Measurements from ENCODE around the gene MAP3K13. TPM values are rescaled to one million over a fixed set of nuclear protein-coding genes. Genes with fewer than 3 reads are reported as not detected.

The MAP3K13 gene
- total and polyA plus RNA-seq, 10 of the 15 experiments (the other 5 are each of a cell fraction or from before 2014, with no cell fraction given), result 10.5 to 70.8 (median 26.8) TPM

GRCh38 chr3:185318141-185318540 lies 44.8 kb upstream of the MAP3K13 start (continued):
- TF ChIP-seq SREBF1 (IDR thresholded peaks at IDR 0.05; ENCODE audit: low read length), result no peak
- TF ChIP-seq ZNF207 (IDR thresholded peaks at IDR 0.05; ENCODE audit: borderline replicate concordance), result no peak
- no peak for TF ChIP-seq TARDBP (IDR thresholded peaks at IDR 0.05; ENCODE audit: borderline replicate concordance)

- in situ Hi-C loops (cut with MboI), result no loop called here
- Histone ChIP-seq H3K4me3 (no peak overlapping the region), H3K4me1 (ENCODE audit: control insufficient read depth, insufficient read depth, low read length) (peaks cover 9% of the 10 kb centered on the region; the same call in 1 of the 2 replicates), H3K9me3 (replicated peaks; ENCODE audit: control insufficient read depth, insufficient read depth, low read length) (no peaks in the 10 kb centered on the region), H3K79me2 (ENCODE audit: control insufficient read depth, insufficient read depth, low read length) (no peaks in the 10 kb centered on the region), H3K27ac (ENCODE audit: control insufficient read depth, insufficient read depth) (no peak overlapping the region), H4K20me1 (ENCODE audit: control insufficient read depth, insufficient read depth) (no peaks in the 10 kb centered on the region), H3K36me3 (ENCODE audit: control insufficient read depth in 2 of 2, insufficient read depth in 2 of 2, low read length in 1 of 2) (no peaks in the 10 kb centered on the region), H3K27me3 (replicated peaks in 1 of 2; ENCODE audit: control insufficient read depth in 2 of 2, insufficient read depth in 2 of 2, low read length in 1 of 2) (no peaks in the 10 kb centered on the region), H3K9ac (ENCODE audit: control insufficient read depth, insufficient read depth, low read length) (no peak overlapping the region), H2AFZ (ENCODE audit: control insufficient read depth, low read depth, low read length) (no peak overlapping the region), H3K4me2 (ENCODE audit: control insufficient read depth, insufficient read depth) (no peak overlapping the region)
- TF ChIP-seq HDAC6 (IDR thresholded peaks at IDR 0.05; ENCODE audit: unreplicated experiment) (no peak), PAX8 (IDR thresholded peaks at IDR 0.05) (no peak), TCF7 (IDR thresholded peaks at IDR 0.05; ENCODE audit: borderline replicate concordance) (no peak), CBFB (IDR thresholded peaks at IDR 0.05; ENCODE audit: low read depth) (no peak), KAT2A (conservative IDR thresholded peaks at IDR 0.05; ENCODE audit: control insufficient read depth, low read depth, low read length) (no peak), YY1 (IDR thresholded peaks at IDR 0.05; ENCODE audit: low read depth, low read length) (no peak), ATF2 (IDR thresholded peaks at IDR 0.05; ENCODE audit: low read length) (no peak), SUZ12 (IDR thresholded peaks at IDR 0.05; ENCODE audit: unreplicated experiment) (no peak), ZBTB40 (IDR thresholded peaks at IDR 0.05; ENCODE audit: borderline replicate concordance) (no peak), CBX5 (IDR thresholded peaks at IDR 0.05; ENCODE audit: low read depth) (no peak), STAT3 (IDR thresholded peaks at IDR 0.05; ENCODE audit: low read depth, low read length) (no peak), PML (IDR thresholded peaks at IDR 0.05; ENCODE audit: low read length) (no peak)
- FAIRE-seq (no peak), ATAC-seq (no peak), DNase-seq (ENCODE audit: low read depth, low spot score) (no peak)
- SMC1A ChIA-PET (ENCODE audit: uncharacterized antibody, unreplicated experiment), result interaction anchor here (0.6 to 1.7 kb wide), 4 partner anchors 11 to 43 kb away, joined by 3 to 12 read pairs (median 4); no protein-coding TSS in a partner anchor
- CTCF ChIA-PET, result interaction anchor here (0.7 to 3.1 kb wide), 4 partner anchors 11 to 284 kb away, joined by 3 to 13 read pairs (median 4); no protein-coding TSS in a partner anchor
- no TSS peak for BruUV-seq (replicated peaks)
- 82% methylated on average over 5 of the region's 6 CpGs for WGBS (ENCODE audit: insufficient coverage, insufficient replicate concordance, low lambda C conversion rate, missing lambda C conversion rate)
- intact Hi-C loops (cut with micrococcal nuclease; ENCODE audit: unreplicated experiment), result no loop called here
- POLR2A ChIA-PET, result interaction anchor here (0.6 to 1.9 kb wide), 3 partner anchors 13 to 645 kb away, joined by 4 to 8 read pairs (median 4); no protein-coding TSS in a partner anchor
- RAD21 ChIA-PET (ENCODE audit: unreplicated experiment), result interaction anchor here (0.7 kb wide), 2 partner anchors 11 to 759 kb away, joined by 3 to 5 read pairs; no protein-coding TSS in a partner anchor
These were observed 43.1 kb upstream of the MAP3K13 start for GRCh38 chr3:185319801-185320200.

Measured in GM12878 (cell line).